Stimulated activated CD4-positive, alpha-beta T cell treated with anti-CD3 and anti-CD28 coated beads, Interleukin-15, amount 100 ng/mL, for 24 hours (primary cell): ENCODE data around the gene PCDHGA4.

Experiments used
- DNase-seq: peaks from one replicate; pipeline ENCODE4 v3.0.0-alpha.2; 2020

PCDHGA4 gene

DNA sequence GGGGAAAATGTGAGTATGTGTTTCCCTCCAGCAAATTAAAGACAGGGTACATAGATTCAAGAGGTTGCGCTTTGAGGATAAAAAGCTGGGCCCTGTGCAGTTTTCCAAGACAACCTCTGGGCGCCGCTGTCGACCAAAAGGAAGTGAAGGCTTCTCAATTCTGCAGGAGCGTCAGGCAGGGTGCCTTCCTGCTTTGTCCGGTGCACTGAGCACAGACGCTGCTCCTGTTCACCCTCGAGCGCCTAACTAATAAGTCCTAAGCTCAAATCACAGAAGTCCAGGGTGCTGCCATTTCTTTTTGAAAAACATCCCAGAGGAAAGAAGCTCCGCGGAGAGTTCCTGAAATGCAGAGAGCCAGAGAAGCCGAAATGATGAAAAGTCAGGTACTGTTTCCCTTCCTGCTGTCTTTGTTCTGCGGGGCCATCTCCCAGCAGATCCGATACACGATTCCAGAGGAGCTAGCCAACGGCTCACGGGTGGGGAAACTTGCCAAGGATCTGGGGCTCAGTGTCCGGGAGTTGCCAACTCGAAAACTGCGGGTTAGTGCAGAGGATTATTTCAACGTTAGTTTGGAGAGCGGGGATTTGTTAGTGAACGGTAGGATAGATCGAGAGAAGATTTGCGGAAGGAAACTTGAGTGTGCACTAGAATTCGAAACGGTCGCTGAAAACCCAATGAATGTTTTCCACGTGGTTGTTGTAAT lies 4.8 kb upstream of the PCDHGA4 start, which contains the start of gene PCDHGB1:
Gene PCDHGB1, plus strand, starts transcription at position 183 of the 703 bp plus-strand sequence. Its CDS starts 162 bp downstream, at position 345.
- DNase-seq, result peak; percentile 48

- no peak for DNase-seq
These were observed 3.2 kb upstream of the PCDHGA4 start for GRCh38 chr5:141351591-141351990.

DNA sequence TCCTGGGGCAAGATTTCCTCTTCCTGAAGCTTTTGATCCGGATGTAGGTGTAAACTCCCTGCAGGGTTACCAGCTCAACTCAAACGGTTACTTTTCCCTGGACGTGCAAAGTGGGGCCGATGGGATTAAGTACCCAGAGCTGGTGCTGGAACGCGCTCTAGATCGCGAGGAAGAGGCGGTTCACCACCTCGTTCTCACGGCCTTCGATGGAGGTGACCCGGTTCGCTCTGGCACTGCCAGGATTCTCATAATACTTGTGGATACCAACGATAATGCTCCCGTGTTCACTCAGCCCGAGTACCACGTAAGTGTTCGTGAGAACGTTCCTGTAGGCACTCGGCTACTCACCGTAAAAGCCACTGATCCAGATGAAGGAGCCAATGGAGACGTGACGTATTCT lies 820 bp downstream of the PCDHGA4 start:
- DNase-seq, result no peak

GRCh38 chr5:141356133-141356532 lies 1.3 kb downstream of the PCDHGA4 start:
- no peak for DNase-seq

- DNase-seq, result no peak
These were observed 2.1 kb downstream of the PCDHGA4 start for GRCh38 chr5:141356950-141357349.

DNA sequence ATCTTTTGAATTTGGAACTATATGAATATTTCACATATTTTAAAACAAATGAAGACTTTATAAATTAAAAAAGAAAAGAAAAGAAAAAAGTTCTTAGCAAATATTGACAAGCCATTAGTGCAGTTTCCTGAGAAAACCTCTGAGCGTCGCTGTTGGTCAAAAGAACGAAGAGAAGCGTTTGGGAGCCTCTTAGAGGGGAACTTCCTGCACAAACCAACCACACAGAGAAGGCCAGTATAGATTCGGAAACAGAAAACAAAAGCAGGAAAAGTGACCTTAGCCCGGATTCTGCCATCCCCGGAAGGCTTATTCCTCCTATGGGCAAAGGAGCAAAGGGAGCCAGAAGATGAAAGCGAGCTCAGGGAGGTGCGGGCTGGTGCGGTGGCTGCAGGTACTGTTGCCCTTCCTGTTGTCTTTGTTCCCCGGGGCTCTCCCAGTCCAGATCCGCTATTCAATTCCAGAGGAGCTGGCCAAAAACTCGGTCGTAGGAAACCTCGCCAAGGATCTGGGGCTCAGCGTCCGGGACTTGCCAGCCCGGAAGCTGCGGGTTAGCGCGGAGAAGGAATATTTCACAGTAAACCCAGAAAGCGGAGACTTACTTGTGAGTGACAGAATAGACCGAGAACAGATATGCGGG lies 5.1 kb downstream of the PCDHGA4 start, which contains the start of gene PCDHGB2:
Gene PCDHGB2, plus strand, starts transcription at position 205 of the 637 bp plus-strand sequence. Its CDS starts 142 bp downstream, at position 347.
- no peak for DNase-seq

DNA sequence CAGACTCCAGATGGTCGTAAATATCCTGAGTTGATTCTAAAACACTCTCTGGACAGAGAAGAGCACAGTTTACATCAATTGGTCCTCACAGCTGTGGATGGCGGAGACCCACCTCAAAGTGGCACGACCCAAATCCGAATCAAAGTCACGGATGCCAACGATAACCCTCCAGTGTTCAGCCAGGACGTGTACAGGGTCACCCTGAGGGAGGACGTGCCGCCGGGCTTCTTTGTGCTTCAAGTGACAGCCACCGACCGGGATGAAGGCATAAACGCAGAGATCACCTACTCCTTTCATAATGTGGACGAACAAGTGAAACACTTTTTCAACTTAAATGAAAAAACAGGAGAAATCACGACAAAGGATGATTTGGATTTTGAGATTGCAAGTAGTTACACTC lies 5.9 kb downstream of the PCDHGA4 start:
- no peak for DNase-seq

DNA sequence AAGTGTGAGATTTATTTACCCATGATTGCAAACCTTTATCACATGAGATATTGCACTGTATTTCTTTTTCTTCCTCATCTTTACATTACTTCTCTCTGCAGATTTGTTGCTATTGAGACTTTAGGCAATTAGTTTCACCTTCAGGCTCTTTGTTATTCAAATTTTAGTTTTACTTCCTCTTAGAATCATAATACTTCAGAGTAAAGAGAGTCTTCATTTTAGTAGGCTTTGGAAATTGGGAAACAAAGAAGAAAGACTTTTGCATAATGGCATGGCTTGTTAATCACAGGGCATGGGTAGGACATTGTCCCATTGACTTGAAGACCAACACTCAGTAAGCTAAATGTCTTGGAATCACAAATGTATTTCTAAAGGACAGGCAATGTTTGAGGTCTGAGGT lies 7.9 kb downstream of the PCDHGA4 start:
- DNase-seq, result no peak

GRCh38 chr5:141363952-141364660 lies 9.3 kb downstream of the PCDHGA4 start, which contains the start of gene PCDHGA5:
Gene PCDHGA5 (plus strand): TSS chr5:141364162. CDS start chr5:141364331, 169 bp downstream.
- no peak for DNase-seq

- DNase-seq, result no peak
These were observed 11.4 kb downstream of the PCDHGA4 start for GRCh38 chr5:141366016-141366896.

DNA sequence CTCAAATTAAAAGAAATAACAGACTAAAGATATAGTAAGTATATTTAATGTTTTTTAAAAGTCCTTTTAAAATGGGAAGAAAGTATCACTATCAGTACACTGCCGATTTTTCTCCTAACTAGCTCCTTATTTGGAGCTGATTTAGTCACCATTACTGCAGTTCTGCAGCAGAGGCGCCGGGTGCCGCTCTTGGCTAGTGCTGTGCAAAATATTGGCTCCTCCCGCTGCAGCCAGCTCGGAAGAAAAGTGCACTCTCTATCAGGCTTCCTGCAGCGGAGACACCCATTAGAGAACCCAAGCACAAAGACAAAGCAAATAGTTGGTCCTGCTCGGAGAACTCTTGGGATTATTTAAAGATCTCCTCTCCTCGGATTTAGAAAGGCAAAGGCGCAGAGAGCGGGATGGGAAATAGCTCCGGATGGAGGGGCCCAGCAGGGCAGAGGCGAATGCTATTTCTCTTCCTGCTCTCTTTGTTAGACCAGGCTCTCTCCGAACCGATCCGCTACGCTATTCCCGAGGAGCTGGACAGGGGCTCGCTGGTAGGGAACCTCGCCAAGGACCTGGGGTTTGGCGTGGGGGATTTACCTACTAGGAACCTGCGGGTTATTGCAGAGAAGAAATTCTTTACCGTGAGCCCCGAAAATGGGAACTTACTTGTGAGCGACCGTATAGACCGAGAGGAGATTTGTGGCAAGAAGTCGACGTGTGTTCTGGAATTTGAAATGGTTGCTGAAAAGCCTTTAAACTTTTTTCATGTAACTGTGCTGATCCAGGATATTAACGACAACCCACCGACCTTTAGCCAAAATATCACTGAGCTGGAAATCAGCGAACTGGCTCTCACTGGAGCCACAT lies 15.4 kb downstream of the PCDHGA4 start, which contains the start of gene PCDHGB3:
Gene PCDHGB3, plus strand, starts transcription at position 249 of the 855 bp plus-strand sequence. Its CDS starts 153 bp downstream, at position 402.
- peak; percentile 40 for DNase-seq

- DNase-seq, result no peak
These were observed 17.0 kb downstream of the PCDHGA4 start for GRCh38 chr5:141371572-141372475.

DNA sequence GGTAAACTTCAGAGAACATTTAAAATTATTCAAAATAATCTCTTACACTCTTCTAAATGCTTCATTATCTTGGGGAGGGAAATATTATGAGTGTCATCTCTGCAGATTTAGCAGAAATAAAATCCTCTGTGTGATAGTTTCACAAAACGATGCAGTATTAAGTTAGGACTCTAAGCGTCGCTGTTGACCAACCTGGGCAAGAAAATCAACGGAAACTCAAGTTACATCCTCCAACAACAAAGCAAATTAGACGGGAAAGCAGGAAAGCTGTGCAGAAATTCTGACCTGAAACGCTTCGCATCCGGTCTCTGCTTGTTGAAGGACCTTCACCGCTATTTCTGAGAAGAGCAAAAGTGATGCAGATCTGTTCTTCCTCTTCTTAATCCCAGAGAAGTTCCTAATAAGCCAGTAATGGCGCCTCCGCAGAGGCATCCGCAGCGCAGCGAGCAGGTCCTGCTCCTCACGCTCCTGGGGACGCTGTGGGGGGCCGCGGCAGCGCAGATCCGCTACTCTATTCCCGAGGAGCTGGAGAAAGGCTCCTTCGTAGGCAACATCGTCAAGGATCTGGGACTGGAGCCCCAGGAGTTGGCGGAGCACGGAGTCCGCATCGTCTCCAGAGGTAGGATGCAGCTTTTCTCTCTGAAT lies 19.0 kb downstream of the PCDHGA4 start, which contains the start of gene PCDHGA6:
Gene PCDHGA6, plus strand, starts transcription at position 219 of the 645 bp plus-strand sequence. Its CDS starts 193 bp downstream, at position 412.
- no peak for DNase-seq

DNA sequence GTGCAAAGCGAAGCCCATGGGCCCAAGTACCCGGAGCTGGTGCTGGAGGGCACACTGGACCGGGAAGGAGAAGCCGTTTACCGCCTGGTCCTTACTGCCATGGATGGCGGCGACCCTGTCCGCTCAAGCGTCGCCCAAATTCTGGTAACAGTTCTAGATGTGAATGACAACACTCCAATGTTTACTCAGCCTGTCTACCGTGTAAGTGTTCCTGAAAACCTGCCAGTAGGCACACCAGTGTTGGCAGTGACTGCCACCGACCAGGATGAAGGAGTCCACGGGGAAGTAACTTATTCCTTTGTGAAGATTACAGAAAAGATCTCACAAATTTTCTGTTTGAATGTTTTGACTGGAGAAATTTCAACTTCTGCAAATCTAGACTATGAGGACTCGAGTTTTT lies 19.8 kb downstream of the PCDHGA4 start:
- DNase-seq, result no peak

DNA sequence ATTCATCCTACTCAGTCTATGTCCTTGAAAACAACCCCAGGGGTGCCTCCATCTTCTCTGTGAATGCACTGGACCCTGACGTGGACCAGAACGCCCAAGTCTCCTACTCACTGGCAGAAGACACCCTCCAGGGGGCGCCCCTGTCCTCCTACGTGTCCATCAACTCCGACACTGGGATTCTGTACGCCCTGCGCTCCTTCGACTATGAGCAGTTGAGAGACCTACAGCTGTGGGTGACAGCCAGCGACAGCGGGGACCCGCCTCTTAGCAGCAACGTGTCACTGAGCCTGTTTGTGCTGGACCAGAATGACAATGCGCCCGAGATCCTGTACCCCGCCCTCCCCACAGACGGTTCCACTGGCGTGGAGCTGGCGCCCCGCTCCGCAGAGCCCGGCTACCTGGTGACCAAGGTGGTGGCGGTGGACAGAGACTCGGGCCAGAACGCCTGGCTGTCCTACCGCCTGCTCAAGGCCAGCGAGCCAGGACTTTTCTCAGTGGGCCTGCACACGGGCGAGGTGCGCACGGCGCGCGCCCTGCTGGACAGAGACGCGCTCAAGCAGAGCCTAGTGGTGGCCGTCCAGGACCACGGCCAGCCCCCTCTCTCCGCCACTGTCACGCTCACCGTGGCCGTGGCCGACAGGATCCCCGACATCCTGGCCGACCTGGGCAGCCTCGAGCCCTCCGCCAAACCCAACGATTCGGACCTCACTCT lies 20.8 kb downstream of the PCDHGA4 start:
- DNase-seq, result peak; percentile 26

DNA sequence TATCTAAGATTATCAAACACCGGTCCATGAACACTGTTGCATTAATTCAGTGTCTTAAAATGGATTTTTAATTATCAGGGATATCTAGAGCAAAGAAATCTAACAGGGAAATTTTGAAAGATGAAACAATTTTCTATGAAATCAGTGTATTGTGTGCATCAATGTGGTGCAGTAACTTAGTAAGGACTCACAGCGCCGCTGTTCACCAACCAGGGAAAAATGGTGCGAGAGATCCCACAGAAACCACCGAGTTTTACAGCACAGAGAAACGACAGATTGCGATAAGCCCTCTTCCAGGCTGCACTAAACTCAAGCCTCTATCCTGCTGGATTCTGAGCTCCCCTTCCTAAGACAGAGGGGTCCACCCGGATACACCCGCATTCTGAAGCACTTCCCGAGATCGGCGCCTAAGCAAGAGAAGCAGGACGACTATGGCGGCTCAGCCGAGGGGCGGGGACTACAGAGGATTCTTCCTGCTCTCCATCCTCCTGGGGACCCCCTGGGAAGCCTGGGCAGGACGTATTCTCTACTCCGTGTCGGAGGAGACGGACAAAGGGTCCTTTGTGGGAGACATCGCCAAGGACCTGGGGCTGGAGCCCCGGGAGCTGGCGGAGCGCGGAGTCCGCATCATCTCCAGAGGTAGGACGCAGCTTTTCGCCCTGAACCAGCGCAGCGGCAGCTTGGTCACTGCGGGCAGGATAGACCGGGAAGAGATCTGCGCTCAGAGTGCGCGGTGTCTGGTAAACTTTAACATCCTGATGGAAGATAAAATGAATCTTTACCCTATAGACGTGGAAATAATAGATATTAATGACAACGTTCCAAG lies 27.9 kb downstream of the PCDHGA4 start, which contains the start of gene PCDHGA7:
Gene PCDHGA7, plus strand, starts transcription at position 274 of the 826 bp plus-strand sequence. Its CDS starts 158 bp downstream, at position 432.
- DNase-seq, result no peak

GRCh38 chr5:141383345-141383744 lies 28.5 kb downstream of the PCDHGA4 start:
- no peak for DNase-seq
